Smooth muscle cell (in vitro differentiated cells): ENCODE results near the gene NBAS. TPM values are rescaled to one million over a fixed set of nuclear protein-coding genes. Genes with fewer than 3 reads are reported as not detected.

ENCODE experiments used
- DNase-seq: peaks from one replicate; lab custom pipeline; 2025; ENCODE audit not compliant: unreplicated experiment; lab: John Stamatoyannopoulos, UW
- H2AFZ ChIP-seq: fragments of 200-600 bp; sonication (generic); 2 replicates; pipeline ENCODE4 v1.6.0; 2016; ENCODE audit warnings: antibody characterized with exemption, low read depth, mild to moderate bottlenecking
- H3F3A ChIP-seq: fragments of 200-600 bp; sonication (generic); 2 replicates; pipeline ENCODE4 v1.6.0; 2017; ENCODE audit warnings: antibody characterized with exemption, low read depth
- H3K27ac ChIP-seq: fragments of 200-600 bp; sonication (generic); 2 replicates; pipeline ENCODE4 v1.5.1; 2016; ENCODE audit warnings: low read depth, mild to moderate bottlenecking
- H3K27me3 ChIP-seq: fragments of 200-600 bp; sonication (generic); 2 replicates; pipeline ENCODE4 v1.6.1; 2016; ENCODE audit warnings: low read depth, mild to moderate bottlenecking
- H3K36me3 ChIP-seq: fragments of 200-600 bp; sonication (generic); 2 replicates; pipeline ENCODE4 v1.5.1; 2016; ENCODE audit warnings: low read depth
- H3K4me1 ChIP-seq: fragments of 200-600 bp; sonication (generic); 2 replicates; pipeline ENCODE4 v1.5.1; 2016; ENCODE audit warnings: low read depth
- H3K4me2 ChIP-seq: fragments of 200-600 bp; sonication (generic); 2 replicates; pipeline ENCODE4 v1.6.0; 2016; ENCODE audit warnings: mild to moderate bottlenecking
- H3K4me3 ChIP-seq: fragments of 200-600 bp; sonication (generic); 2 replicates; pipeline ENCODE4 v1.5.1; 2016; ENCODE audit warnings: mild to moderate bottlenecking
- H3K79me2 ChIP-seq: fragments of 200-600 bp; sonication (generic); 2 replicates; pipeline ENCODE4 v1.6.0; 2016; ENCODE audit warnings: low read depth, mild to moderate bottlenecking
- H3K9ac ChIP-seq: fragments of 200-600 bp; sonication (generic); 2 replicates; pipeline ENCODE4 v1.6.0; 2016; ENCODE audit warnings: low read depth
- H3K9me3 ChIP-seq: fragments of 200-600 bp; sonication (generic); replicated peaks from 2 replicates; pipeline ENCODE4 v1.5.1; 2016; ENCODE audit warnings: low read depth
- H4K20me1 ChIP-seq: fragments of 200-600 bp; sonication (generic); 2 replicates; pipeline ENCODE4 v1.6.0; 2016; ENCODE audit warnings: low read depth
- CTCF ChIP-seq: fragments of 200-600 bp; sonication (generic); IDR thresholded peaks from 2 replicates; pipeline ENCODE4 v1.5.1; 2017; ENCODE audit warnings: borderline replicate concordance, mild to moderate bottlenecking, antibody characterized with exemption; ENCODE audit not compliant: insufficient read depth, poor library complexity, severe bottlenecking
- WGBS: methylation state at CpG from one replicate; pipeline ENCODE4 v1.1.7; 2016; ENCODE audit warnings: low lambda C conversion rate; 5-methylcytosine and 5-hydroxymethylcytosine counted together
- polyA plus RNA-seq: library from polyadenylated mRNA; unstranded; fragments of >200 nt; fragmentation: Nextera tagmentation; extraction: Ambion mirVana; gene quantifications from 2 replicates; pipeline ENCODE4 v1.2.1, GENCODE V29; 2016
- total RNA-seq: library from RNA; depleted of rRNA; stranded (reverse); fragments of >200 nt; gene quantifications from 2 replicates; pipeline ENCODE4 v1.2.3, GENCODE V29; 2014

NBAS gene
- total and polyA plus RNA-seq, 2 experiments from 2014 or later: 31.2 to 51.1 TPM

DNA sequence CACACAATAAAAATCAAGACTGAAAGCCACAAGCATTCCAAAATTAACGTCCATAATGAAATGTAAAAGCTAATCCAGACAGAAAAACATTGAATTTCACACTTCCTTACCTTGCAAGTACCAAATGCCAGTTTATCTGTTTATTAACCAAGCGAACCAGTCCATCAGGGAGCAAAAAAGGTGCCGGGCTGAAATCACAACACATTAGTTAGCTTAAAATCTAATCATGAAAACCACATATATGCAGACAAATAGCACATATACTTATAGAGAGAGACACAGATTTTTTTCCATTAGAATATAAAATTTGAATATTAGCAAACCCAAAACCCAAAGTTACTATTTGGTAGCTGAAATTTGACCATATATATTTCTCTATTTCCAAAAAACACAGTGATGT lies 7.2 kb downstream of the NBAS start:
- H3F3A ChIP-seq: no peaks in the 10 kb centered on the region
- no peaks in the 10 kb centered on the region for H3K4me1 ChIP-seq
- H3K4me2 ChIP-seq: no peak overlapping the region
- H4K20me1 ChIP-seq: peaks cover 40% of the 10 kb centered on the region
- TF ChIP-seq CTCF: no peak
- no peaks in the 10 kb centered on the region for H3K27me3 ChIP-seq
- 96% methylated on average over 3 of the region's 3 CpGs for WGBS
- H3K36me3 ChIP-seq: peaks cover 2% of the 10 kb centered on the region
- H2AFZ ChIP-seq: no peak overlapping the region
- H3K9me3 ChIP-seq: no peaks in the 10 kb centered on the region
- H3K9ac ChIP-seq: no peak overlapping the region
- H3K79me2 ChIP-seq: peaks cover 39% of the 10 kb centered on the region
- H3K27ac ChIP-seq: no peak overlapping the region
- DNase-seq: no peak
- H3K4me3 ChIP-seq: no peak overlapping the region

DNA sequence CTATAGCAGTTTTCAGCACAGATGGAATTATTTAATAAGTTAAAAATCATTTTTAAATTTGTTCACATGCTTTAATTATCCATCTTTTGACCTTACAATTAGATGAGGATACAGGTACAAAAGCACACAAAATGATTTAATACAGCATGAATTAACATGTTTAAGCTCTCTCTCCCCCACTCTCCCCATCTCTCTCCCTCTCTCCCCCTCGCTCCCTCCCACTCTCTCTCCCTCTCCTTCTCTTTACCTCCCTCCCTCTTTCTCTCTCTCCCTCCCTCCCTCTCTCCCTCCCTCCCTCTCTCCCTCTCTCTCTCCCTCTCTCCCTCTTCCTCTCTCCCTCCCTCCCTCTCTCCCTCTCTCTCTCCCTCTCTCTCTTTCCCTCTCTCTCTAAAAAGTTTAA lies 7.6 kb downstream of the NBAS start:
- no peak overlapping the region for H3K4me2 ChIP-seq
- H3K27me3 ChIP-seq: no peaks in the 10 kb centered on the region
- peaks cover 34% of the 10 kb centered on the region for H3K79me2 ChIP-seq
- TF ChIP-seq CTCF: no peak
- H3K27ac ChIP-seq: no peak overlapping the region
- WGBS: no CpG with 5 or more reads among the region's 1 CpG
- no peaks in the 10 kb centered on the region for H3F3A ChIP-seq
- peaks cover 42% of the 10 kb centered on the region for H4K20me1 ChIP-seq
- no peak overlapping the region for H3K9ac ChIP-seq
- no peak overlapping the region for H2AFZ ChIP-seq
- H3K4me1 ChIP-seq: no peaks in the 10 kb centered on the region
- H3K9me3 ChIP-seq: no peaks in the 10 kb centered on the region
- no peak overlapping the region for H3K4me3 ChIP-seq
- peaks cover 5% of the 10 kb centered on the region for H3K36me3 ChIP-seq
- no peak for DNase-seq

DNA sequence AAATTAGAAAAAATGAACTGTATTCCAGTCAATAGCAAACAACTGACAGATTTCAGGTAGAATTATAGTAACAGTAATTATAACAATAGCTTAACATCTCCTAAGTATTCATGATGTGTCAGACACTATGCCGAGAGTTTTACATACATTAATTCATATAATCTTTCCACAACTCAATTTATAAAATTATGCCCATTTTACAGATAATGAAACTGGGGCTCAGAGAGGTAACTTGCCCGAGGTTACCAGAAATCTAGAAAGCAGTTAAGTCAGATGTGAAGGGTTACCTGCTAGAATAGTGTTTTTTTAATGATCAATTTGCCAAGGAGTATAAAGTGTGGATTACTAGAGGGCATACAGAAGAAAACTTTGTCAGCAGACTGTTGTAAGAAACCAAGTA lies 12.2 kb downstream of the NBAS start:
- Histone ChIP-seq H4K20me1 (peaks cover 29% of the 10 kb centered on the region), H2AFZ (no peak overlapping the region), H3K4me2 (no peak overlapping the region), H3K9ac (no peak overlapping the region), H3K4me3 (no peak overlapping the region), H3K27me3 (no peaks in the 10 kb centered on the region), H3K4me1 (no peaks in the 10 kb centered on the region), H3K36me3 (peaks cover 16% of the 10 kb centered on the region), H3K9me3 (no peaks in the 10 kb centered on the region), H3K79me2 (peaks cover 22% of the 10 kb centered on the region), H3K27ac (no peak overlapping the region), H3F3A (no peaks in the 10 kb centered on the region)
- WGBS: 92% methylated on average over 2 of the region's 2 CpGs
- no peak for TF ChIP-seq CTCF
- no peak for DNase-seq

- peaks cover 35% of the 10 kb centered on the region for H3K79me2 ChIP-seq
- no peak overlapping the region for H2AFZ ChIP-seq
- no peaks in the 10 kb centered on the region for H3K27me3 ChIP-seq
- H4K20me1 ChIP-seq: peaks cover 42% of the 10 kb centered on the region
- peaks cover 6% of the 10 kb centered on the region for H3K4me1 ChIP-seq
- no peak for TF ChIP-seq CTCF
- H3K4me2 ChIP-seq: no peak overlapping the region
- DNase-seq: no peak
- no peak overlapping the region for H3K9ac ChIP-seq
- WGBS: over 99% methylated on average over 4 of the region's 4 CpGs
- no peak overlapping the region for H3K27ac ChIP-seq
- H3F3A ChIP-seq: no peaks in the 10 kb centered on the region
- H3K36me3 ChIP-seq: peaks cover 16% of the 10 kb centered on the region
- no peak overlapping the region for H3K4me3 ChIP-seq
- no peaks in the 10 kb centered on the region for H3K9me3 ChIP-seq
These were observed 13.8 kb downstream of the NBAS start for GRCh38 chr2:15547115-15547876.
